Central memory CD8-positive, alpha-beta T cell (primary cell): ENCODE results near the gene SNX6.
"Not testable (repeated sequence)": the region's sequence is repeated elsewhere in the genome, so short reads cannot be mapped to it uniquely, and the experiment has no call there.

Experiments
- ATAC-seq: fragments of 150-1000 bp; cut with Tn5 transposase; replicated peaks from 2 replicates; pipeline ENCODE4 v1.10.0; 2022; ENCODE audit warnings: mild to moderate bottlenecking, moderate FRiP score, moderate number of reproducible peaks; ENCODE audit not compliant: poor library complexity, severe bottlenecking; ENCODE audit errors: extremely low read depth
- DNase-seq, 2 donors: peaks; one replicate each; pipeline ENCODE4 v3.0.0; 2021; ENCODE audit warnings: low spot score in 2 of 2
- H3K27ac Mint-ChIP-seq: one replicate; pipeline ENCODE4 v1.8.0; 2022; ENCODE audit warnings: low read depth, mild to moderate bottlenecking, moderate library complexity, mixed read lengths
- H3K27me3 Mint-ChIP-seq: one replicate; pipeline ENCODE4 v1.8.0; 2022; ENCODE audit warnings: mixed read lengths
- H3K36me3 Mint-ChIP-seq: one replicate; pipeline ENCODE4 v1.8.0; 2022; ENCODE audit warnings: mild to moderate bottlenecking, moderate library complexity, mixed read lengths; ENCODE audit not compliant: insufficient read depth
- H3K4me1 Mint-ChIP-seq: one replicate; pipeline ENCODE4 v1.8.0; 2022; ENCODE audit warnings: mixed read lengths
- H3K4me3 Mint-ChIP-seq: one replicate; pipeline ENCODE4 v1.8.0; 2022; ENCODE audit warnings: mild to moderate bottlenecking, moderate library complexity, mixed read lengths
- H3K9me3 Mint-ChIP-seq: one replicate; pipeline ENCODE4 v1.8.0; 2022; ENCODE audit warnings: mixed read lengths

SNX6 gene

DNA sequence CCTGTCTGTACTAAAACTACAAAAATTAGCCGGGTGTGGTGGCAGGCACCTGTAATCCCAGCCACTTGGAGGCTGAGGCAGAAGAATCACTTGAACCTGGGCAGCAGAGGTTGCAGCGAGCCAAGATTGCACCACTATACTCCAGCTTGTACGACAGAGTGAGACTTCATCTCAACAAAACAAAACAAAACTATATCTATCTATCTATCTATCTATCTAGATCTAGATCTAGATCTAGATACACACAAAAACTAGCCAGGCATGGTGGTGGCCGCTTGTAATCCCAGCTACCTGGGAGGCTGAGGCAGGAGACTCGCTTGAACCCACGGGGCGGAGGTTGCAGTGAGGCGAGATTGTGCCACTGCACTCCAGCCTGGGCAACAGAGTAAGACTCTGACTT is 105.7 kb downstream of the SNX6 start:
- not testable (repeated sequence) for DNase-seq, H3K27ac Mint-ChIP-seq, H3K4me1 Mint-ChIP-seq, H3K27me3 Mint-ChIP-seq, H3K4me3 Mint-ChIP-seq, ATAC-seq, H3K9me3 Mint-ChIP-seq
- H3K36me3 Mint-ChIP-seq, result peaks cover 94% of the 10 kb centered on the region

DNA sequence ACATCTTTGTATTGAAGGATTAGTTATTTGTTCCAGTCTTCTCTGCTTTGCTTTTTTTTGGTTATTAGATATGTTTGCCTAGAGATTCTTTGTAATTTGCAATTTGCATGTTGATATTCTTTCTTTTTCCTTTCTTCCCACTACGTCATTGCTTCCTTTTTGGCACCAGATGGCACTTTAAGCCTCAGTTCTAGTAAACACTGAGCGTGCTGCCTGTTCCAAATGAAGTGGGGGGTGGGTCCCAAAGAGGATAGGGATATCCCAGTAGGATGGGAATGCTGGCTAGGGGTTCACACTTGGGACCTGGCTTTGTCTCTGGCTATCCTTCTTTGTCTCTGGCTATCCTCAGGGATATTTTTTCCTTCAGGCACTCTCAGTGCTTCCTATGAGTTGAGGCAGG is 107.5 kb downstream of the SNX6 start:
- no peak for ATAC-seq
- Mint-ChIP-seq H3K36me3 (peaks cover 87% of the 10 kb centered on the region), H3K4me3 (no peak overlapping the region), H3K27me3 (no peaks in the 10 kb centered on the region), H3K4me1 (no peaks in the 10 kb centered on the region), H3K27ac (no peak overlapping the region), H3K9me3 (no peaks in the 10 kb centered on the region)
- DNase-seq, result no peak

DNA sequence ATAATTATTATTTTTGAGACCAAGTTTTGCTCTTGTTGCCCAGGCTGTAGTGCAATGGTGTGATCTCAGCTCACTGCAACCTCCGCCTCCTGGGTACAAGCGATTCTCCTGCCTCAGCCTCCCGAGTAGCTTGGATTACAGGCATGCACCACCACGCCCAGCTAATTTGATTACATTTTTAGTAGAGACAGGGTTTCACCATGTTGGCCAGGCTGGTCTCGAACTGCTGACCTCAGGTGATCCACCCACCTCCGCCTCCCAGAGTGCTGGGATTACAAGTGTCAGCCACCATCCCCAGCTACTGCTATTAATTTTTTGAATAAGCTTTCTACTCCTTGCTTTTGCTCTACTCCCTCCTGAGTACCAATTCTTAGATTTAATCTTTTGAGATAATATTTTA is 108.9 kb downstream of the SNX6 start:
- H3K4me1 Mint-ChIP-seq, DNase-seq, H3K9me3 Mint-ChIP-seq, H3K4me3 Mint-ChIP-seq, H3K27me3 Mint-ChIP-seq, ATAC-seq: not testable (repeated sequence)
- peak overlapping the region; percentile 32 for H3K27ac Mint-ChIP-seq
- H3K36me3 Mint-ChIP-seq, result peaks cover 82% of the 10 kb centered on the region

DNA sequence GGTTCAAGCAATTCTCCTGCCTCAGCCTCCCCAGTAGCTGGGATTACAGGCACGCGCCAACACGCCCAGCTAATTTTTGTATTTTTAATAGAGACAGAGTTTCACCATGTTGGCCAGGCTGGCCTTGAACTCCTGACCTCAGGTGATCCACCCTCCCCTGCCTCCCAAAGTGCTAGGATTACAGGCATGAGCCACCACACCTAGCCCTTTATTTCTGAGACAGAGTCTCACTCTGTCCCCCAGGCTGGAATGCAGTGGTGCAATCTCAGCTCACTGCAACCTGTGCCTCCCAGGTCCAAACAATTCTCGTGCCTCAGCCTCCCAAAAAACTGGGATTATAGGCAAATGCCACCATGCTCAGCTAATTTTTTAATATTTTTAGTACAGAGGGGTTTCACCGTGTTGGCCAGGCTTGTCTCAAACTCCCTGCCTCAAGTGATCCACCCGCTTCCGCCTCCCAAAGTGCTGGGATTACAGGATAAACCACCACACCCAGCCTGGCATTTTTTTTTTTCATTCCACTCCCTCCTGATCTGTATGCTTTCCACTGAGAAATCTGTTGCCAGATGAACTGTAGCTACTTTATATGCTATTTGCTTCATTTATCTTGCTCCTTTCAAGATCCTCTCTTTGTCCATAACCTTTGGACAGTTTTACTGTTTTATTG is 109.5 kb downstream of the SNX6 start:
- not testable (repeated sequence) for DNase-seq, H3K9me3 Mint-ChIP-seq, ATAC-seq, H3K4me3 Mint-ChIP-seq, H3K4me1 Mint-ChIP-seq, H3K27me3 Mint-ChIP-seq
- Mint-ChIP-seq H3K27ac (peak overlapping the region; percentile 22), H3K36me3 (peaks cover 81% of the 10 kb centered on the region)
